ENCODE data around the gene ADRA2C.

DNA sequence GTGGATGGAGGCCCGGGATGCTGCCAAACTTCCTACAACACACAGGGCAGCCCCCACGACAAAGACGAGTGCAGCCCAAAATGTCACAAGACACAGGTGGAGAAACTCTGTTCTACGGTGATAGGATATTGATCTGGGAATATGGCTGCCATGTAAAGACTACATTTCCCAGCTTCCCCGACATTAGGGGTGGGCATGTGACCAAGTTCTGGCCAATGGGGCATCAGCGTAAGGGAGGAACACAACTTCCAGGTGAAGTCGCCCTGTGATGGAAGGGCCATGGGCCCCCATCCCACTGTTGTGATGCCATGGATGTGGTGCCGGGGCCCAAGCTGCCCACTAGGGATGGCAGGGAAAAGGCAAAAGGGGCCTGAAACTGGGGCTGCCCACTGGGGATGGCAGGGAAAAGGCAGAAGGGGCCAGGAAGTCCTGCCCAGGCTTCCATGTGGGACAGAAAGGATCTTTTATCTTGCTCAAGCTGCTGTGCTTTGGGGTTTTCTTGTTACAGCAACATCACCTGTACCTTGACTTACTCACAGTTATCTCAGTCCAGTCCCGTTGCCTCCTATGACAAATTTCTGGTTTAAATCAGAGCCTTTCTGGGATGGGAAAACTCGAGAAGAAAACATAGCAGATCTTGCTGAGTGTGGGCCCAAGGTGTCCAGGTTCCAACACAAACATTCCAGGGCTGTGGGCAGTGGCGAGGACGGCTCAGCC is 9.7 kb upstream of the ADRA2C start:
- TF ChIP-seq, protein P1, sequence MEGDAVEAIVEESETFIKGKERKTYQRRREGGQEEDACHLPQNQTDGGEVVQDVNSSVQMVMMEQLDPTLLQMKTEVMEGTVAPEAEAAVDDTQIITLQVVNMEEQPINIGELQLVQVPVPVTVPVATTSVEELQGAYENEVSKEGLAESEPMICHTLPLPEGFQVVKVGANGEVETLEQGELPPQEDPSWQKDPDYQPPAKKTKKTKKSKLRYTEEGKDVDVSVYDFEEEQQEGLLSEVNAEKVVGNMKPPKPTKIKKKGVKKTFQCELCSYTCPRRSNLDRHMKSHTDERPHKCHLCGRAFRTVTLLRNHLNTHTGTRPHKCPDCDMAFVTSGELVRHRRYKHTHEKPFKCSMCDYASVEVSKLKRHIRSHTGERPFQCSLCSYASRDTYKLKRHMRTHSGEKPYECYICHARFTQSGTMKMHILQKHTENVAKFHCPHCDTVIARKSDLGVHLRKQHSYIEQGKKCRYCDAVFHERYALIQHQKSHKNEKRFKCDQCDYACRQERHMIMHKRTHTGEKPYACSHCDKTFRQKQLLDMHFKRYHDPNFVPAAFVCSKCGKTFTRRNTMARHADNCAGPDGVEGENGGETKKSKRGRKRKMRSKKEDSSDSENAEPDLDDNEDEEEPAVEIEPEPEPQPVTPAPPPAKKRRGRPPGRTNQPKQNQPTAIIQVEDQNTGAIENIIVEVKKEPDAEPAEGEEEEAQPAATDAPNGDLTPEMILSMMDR (IDR thresholded peaks at IDR 0.05; ENCODE audit: poor library complexity, severe bottlenecking) = no peak
- TF ChIP-seq, protein P2, sequence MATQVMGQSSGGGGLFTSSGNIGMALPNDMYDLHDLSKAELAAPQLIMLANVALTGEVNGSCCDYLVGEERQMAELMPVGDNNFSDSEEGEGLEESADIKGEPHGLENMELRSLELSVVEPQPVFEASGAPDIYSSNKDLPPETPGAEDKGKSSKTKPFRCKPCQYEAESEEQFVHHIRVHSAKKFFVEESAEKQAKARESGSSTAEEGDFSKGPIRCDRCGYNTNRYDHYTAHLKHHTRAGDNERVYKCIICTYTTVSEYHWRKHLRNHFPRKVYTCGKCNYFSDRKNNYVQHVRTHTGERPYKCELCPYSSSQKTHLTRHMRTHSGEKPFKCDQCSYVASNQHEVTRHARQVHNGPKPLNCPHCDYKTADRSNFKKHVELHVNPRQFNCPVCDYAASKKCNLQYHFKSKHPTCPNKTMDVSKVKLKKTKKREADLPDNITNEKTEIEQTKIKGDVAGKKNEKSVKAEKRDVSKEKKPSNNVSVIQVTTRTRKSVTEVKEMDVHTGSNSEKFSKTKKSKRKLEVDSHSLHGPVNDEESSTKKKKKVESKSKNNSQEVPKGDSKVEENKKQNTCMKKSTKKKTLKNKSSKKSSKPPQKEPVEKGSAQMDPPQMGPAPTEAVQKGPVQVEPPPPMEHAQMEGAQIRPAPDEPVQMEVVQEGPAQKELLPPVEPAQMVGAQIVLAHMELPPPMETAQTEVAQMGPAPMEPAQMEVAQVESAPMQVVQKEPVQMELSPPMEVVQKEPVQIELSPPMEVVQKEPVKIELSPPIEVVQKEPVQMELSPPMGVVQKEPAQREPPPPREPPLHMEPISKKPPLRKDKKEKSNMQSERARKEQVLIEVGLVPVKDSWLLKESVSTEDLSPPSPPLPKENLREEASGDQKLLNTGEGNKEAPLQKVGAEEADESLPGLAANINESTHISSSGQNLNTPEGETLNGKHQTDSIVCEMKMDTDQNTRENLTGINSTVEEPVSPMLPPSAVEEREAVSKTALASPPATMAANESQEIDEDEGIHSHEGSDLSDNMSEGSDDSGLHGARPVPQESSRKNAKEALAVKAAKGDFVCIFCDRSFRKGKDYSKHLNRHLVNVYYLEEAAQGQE (IDR thresholded peaks at IDR 0.05; ENCODE audit: borderline replicate concordance) = no peak
- TF ChIP-seq EZH2 (IDR thresholded peaks at IDR 0.05; ENCODE audit: borderline replicate concordance, insufficient read depth, low read length, poor library complexity, severe bottlenecking) (no peak), MXI1 (conservative IDR thresholded peaks at IDR 0.05; ENCODE audit: poor library complexity, severe bottlenecking) (no peak), POLR2AphosphoS5 (IDR thresholded peaks at IDR 0.05) (no peak), EP300 (conservative IDR thresholded peaks at IDR 0.05; ENCODE audit: poor library complexity, severe bottlenecking) (no peak)

Measured in neural cell (in vitro differentiated cells).